DOHH2 (cell line): ENCODE results near the gene RPS6KA2.

Source experiments
- H3F3A ChIP-seq: fragments of 200-600 bp; sonication (generic), shearing (Covaris generic); 2 replicates; pipeline ENCODE4 v1.6.0; 2016; ENCODE audit warnings: antibody characterized with exemption, mild to moderate bottlenecking; ENCODE audit not compliant: control insufficient read depth, insufficient read depth
- H3K27ac ChIP-seq: fragments of 200-600 bp; sonication (generic); 2 replicates; pipeline ENCODE4 v1.5.1; 2014; ENCODE audit warnings: low read depth, mild to moderate bottlenecking, low read length, moderate library complexity
- H3K27me3 ChIP-seq: fragments of 200-600 bp; sonication (generic); 2 replicates; pipeline ENCODE4 v1.6.1; 2014; ENCODE audit warnings: mild to moderate bottlenecking, low read length, mixed read lengths; ENCODE audit not compliant: control insufficient read depth
- H3K36me3 ChIP-seq: fragments of 200-600 bp; sonication (generic); 2 replicates; pipeline ENCODE4 v1.6.1; 2014; ENCODE audit warnings: mild to moderate bottlenecking, low read length, moderate library complexity, mixed read lengths; ENCODE audit not compliant: control insufficient read depth
- H3K4me1 ChIP-seq: fragments of 200-600 bp; sonication (generic); 2 replicates; pipeline ENCODE4 v1.6.1; 2014; ENCODE audit warnings: mild to moderate bottlenecking, low read length, mixed read lengths; ENCODE audit not compliant: control insufficient read depth
- H3K4me2 ChIP-seq: fragments of 200-600 bp; sonication (generic); 2 replicates; pipeline ENCODE4 v1.6.0; 2014; ENCODE audit warnings: mild to moderate bottlenecking, low read length, moderate library complexity
- H3K4me3 ChIP-seq: fragments of 200-600 bp; sonication (generic); 2 replicates; pipeline ENCODE4 v1.5.1; 2014; ENCODE audit warnings: mild to moderate bottlenecking, low read length, mixed read lengths
- H3K79me2 ChIP-seq: fragments of 200-600 bp; sonication (generic); 2 replicates; pipeline ENCODE4 v1.6.1; 2014; ENCODE audit warnings: mild to moderate bottlenecking, low read length, mixed read lengths; ENCODE audit not compliant: control insufficient read depth
- H3K9me2 ChIP-seq: fragments of 200-600 bp; sonication (generic); replicated peaks from 2 replicates; pipeline ENCODE4 v1.6.1; 2014; ENCODE audit warnings: mild to moderate bottlenecking, low read length, mixed read lengths; ENCODE audit not compliant: control insufficient read depth
- H3K9me3 ChIP-seq: fragments of 200-600 bp; sonication (generic); 2 replicates; pipeline ENCODE4 v1.6.1; 2014; ENCODE audit warnings: antibody characterized with exemption, low read length, mixed read lengths; ENCODE audit not compliant: control insufficient read depth, insufficient read depth
- H4K20me1 ChIP-seq: fragments of 200-600 bp; sonication (generic); 2 replicates; pipeline ENCODE4 v1.6.0; 2014; ENCODE audit warnings: low read depth, mild to moderate bottlenecking, antibody characterized with exemption, low read length, moderate library complexity; ENCODE audit not compliant: control insufficient read depth, insufficient read depth
- CTCF ChIP-seq: fragments of 200-600 bp; sonication (generic); IDR thresholded peaks from one replicate; pipeline ENCODE4 v1.5.1; 2014; ENCODE audit warnings: antibody characterized with exemption, mild to moderate bottlenecking, low read depth, low read length; ENCODE audit not compliant: poor library complexity, severe bottlenecking
- EZH2phosphoT487 ChIP-seq: fragments of 200-600 bp; sonication (generic); IDR thresholded peaks from 2 replicates; pipeline ENCODE4 v1.6.1; 2017; ENCODE audit warnings: borderline replicate concordance, mild to moderate bottlenecking, antibody characterized with exemption, low read length, moderate library complexity, mixed read lengths

Gene RPS6KA2

GRCh38 chr6:166495487-166496314, 131.3 kb downstream of the RPS6KA2 start:
- Histone ChIP-seq H3K79me2 (no peaks in the 10 kb centered on the region), H4K20me1 (no peaks in the 10 kb centered on the region), H3K4me3 (no peak overlapping the region), H3K4me2 (no peak overlapping the region), H3F3A (peaks cover 3% of the 10 kb centered on the region; the same call in 1 of the 2 replicates), H3K27me3 (no peaks in the 10 kb centered on the region), H3K9me2 (no peaks in the 10 kb centered on the region), H3K36me3 (no peaks in the 10 kb centered on the region), H3K4me1 (no peaks in the 10 kb centered on the region), H3K27ac (no peak overlapping the region), H3K9me3 (peaks cover 11% of the 10 kb centered on the region; the same call in 1 of the 2 replicates)
- TF ChIP-seq EZH2phosphoT487: no peak
- TF ChIP-seq CTCF: no peak

GRCh38 chr6:166494757-166495486, 132.1 kb downstream of the RPS6KA2 start:
- no peaks in the 10 kb centered on the region for H3K27me3 ChIP-seq
- H3K27ac ChIP-seq: no peak overlapping the region
- peaks cover 2% of the 10 kb centered on the region for H3K4me1 ChIP-seq
- H3K36me3 ChIP-seq: no peaks in the 10 kb centered on the region
- no peaks in the 10 kb centered on the region for H3K9me2 ChIP-seq
- H3K4me3 ChIP-seq: no peak overlapping the region
- H3K9me3 ChIP-seq: peaks cover 11% of the 10 kb centered on the region; the same call in 1 of the 2 replicates
- TF ChIP-seq CTCF (no peak), EZH2phosphoT487 (no peak)
- no peaks in the 10 kb centered on the region for H3K79me2 ChIP-seq
- no peaks in the 10 kb centered on the region for H4K20me1 ChIP-seq
- no peak overlapping the region for H3K4me2 ChIP-seq
- peaks cover 3% of the 10 kb centered on the region; the same call in 1 of the 2 replicates for H3F3A ChIP-seq

GRCh38 chr6:166494101-166494441, 133.0 kb downstream of the RPS6KA2 start:
- Histone ChIP-seq H3K79me2 (no peaks in the 10 kb centered on the region), H3K9me2 (no peaks in the 10 kb centered on the region), H4K20me1 (no peaks in the 10 kb centered on the region), H3K36me3 (no peaks in the 10 kb centered on the region), H3K27ac (no peak overlapping the region), H3K27me3 (no peaks in the 10 kb centered on the region), H3K4me1 (peaks cover 11% of the 10 kb centered on the region), H3K4me2 (no peak overlapping the region), H3K4me3 (no peak overlapping the region), H3K9me3 (peaks cover 6% of the 10 kb centered on the region; the same call in 1 of the 2 replicates), H3F3A (peaks cover 3% of the 10 kb centered on the region; the same call in 1 of the 2 replicates)
- TF ChIP-seq CTCF: no peak
- TF ChIP-seq EZH2phosphoT487: no peak
